ENCODE results near the gene LMNA. TPM values are rescaled to one million over a fixed set of nuclear protein-coding genes. Genes with fewer than 3 reads are reported as not detected.
"Not testable (repeated sequence)": the region's sequence is repeated elsewhere in the genome, so short reads cannot be mapped to it uniquely, and the experiment has no call there.

The LMNA gene
- polyA plus RNA-seq, 10 donors = 244 to 379 (median 270) TPM

- DNase-seq = peak in 1 of 3 donors; percentile 69
Observed at GRCh38 chr1:156160000-156160742, 45.7 kb downstream of the LMNA start.

GRCh38 chr1:156160743-156161171 is 46.2 kb downstream of the LMNA start:
- peak; percentile 83 to 96 (median 91) for DNase-seq

GRCh38 chr1:156162430-156163037 is 48.0 kb downstream of the LMNA start:
- DNase-seq = no peak

- DNase-seq = no peak
Observed at GRCh38 chr1:156163712-156164111, 49.2 kb downstream of the LMNA start.

GRCh38 chr1:156164125-156164831 is 49.8 kb downstream of the LMNA start:
- no peak for DNase-seq

GRCh38 chr1:156165083-156165482 is 50.6 kb downstream of the LMNA start:
- DNase-seq = no peak

GRCh38 chr1:156167536-156167935 is 53.0 kb downstream of the LMNA start:
- DNase-seq = no peak

GRCh38 chr1:156172696-156173470 is 58.4 kb downstream of the LMNA start:
- DNase-seq = no peak

- no peak for DNase-seq
Observed at GRCh38 chr1:156176610-156177210, 62.2 kb downstream of the LMNA start.

- DNase-seq = no peak
Observed at GRCh38 chr1:156177919-156178654, 63.6 kb downstream of the LMNA start.

- no peak for DNase-seq
Observed at GRCh38 chr1:156180471-156180870, 66.0 kb downstream of the LMNA start.

- not testable (repeated sequence) for DNase-seq
Observed at GRCh38 chr1:156181391-156181924, 66.9 kb downstream of the LMNA start.

GRCh38 chr1:156182010-156182779 is 67.7 kb downstream of the LMNA start:
- not testable (repeated sequence) for DNase-seq

GRCh38 chr1:156186347-156187177 is 72.1 kb downstream of the LMNA start:
- not testable (repeated sequence) for DNase-seq

Data from muscle of back (tissue), 11 donors.